ENCODE measurements around the gene SLCO1B3.

Gene SLCO1B3

DNA sequence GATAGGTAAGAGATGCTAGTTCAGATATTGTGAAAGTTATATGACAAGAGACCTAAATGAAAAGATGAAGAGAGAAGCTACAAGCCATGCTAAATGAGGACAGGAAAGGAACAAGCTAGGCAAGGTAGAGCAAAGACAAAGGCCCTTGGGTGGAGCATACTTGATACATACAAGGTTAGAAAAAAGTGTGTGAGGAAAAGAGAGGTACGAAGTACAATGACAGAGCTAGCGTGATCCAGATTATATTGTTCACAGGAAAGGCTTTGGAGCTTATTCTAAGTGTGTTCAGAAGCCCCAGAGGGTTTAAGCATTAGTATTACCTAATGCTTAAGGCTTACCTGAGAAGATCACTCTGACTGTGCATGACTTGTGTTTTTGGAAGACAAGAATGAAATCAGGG is 75.0 kb downstream of the SLCO1B3 start:
- no peak for DNase-seq (ENCODE audit: low read depth)

GRCh38 chr12:20917269-20917668 is 106.8 kb downstream of the SLCO1B3 start:
- no peak for DNase-seq (ENCODE audit: low read depth)

DNA sequence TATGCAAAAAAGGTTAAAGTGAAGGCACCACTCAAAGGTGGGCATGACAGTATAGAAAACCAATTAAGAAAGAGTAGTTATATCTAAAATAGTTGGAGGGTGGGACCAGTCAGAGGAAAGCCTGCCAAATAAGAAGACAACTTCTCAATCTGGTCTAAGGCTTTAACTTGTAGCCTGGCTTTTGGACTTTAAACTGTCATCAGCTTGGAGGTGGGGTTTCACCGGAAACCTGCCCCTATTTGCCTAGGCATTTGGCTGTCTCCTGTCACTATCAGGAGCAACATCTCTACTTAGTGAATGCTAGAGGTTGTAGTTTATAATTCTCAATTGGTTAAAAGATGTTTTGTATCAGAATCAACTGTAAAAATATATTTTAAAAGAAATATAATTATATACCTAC is 107.3 kb downstream of the SLCO1B3 start:
- no peak for DNase-seq (ENCODE audit: low read depth)

DNA sequence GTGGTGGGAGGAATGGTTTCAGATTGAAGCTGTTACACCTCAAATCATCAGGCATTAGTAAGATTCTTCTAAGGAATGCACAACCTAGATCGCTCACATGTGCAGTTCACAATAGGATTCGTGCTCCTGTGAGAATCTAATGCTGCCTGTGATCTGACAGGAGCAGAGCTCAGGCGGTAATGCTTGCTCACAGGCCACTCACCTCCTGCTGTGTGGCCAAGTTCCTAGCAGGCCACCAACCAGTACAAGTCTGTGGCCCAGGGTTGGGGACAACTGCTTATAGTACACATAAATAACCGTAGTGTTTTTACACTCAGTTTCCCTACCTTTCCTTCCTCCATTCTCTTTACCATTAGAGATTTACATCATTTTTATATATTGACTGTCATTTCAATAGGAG is 121.4 kb downstream of the SLCO1B3 start:
- DNase-seq (ENCODE audit: low read depth) = no peak

DNA sequence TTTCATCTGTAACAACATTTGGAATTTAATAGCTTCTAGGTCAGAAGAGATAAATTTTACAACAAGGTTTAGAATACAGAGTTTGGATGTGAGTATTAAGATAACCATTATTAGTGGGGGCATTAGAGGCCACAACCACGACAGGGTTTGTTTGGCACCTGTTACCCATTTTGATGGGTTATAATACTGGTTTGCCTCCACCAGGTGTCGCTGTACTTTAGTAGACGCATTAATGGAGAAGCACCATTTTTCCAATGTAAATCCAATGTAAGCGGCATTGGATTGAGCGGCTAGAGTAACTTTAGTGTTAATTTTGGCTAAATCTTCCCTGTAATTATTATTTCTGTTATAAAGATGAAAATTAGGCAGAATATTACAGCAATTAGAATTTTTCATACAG is 136.2 kb downstream of the SLCO1B3 start:
- DNase-seq (ENCODE audit: low read depth) = no peak

DNA sequence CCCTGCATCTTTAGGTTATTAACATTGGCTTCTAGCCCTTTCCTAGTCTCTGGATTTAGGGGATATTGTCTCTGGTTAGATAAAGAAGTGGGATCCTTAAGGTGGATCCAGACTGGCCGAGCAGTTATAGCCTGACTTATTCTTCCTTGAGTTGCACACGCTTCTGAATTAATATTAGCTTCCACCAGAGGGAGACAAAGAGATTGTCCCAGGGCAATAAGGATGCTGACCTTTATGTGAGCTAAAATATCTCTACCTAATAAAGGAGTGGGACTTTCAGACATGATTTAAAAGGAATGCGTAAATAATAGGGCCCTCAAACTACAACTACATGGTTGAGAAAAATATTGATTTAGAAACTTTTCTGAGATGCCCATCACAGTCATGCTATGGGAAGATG is 139.7 kb downstream of the SLCO1B3 start:
- no peak for DNase-seq (ENCODE audit: low read depth)

- no peak for DNase-seq (ENCODE audit: low read depth)
Observed at GRCh38 chr12:20963303-20963702, 152.8 kb downstream of the SLCO1B3 start.

DNA sequence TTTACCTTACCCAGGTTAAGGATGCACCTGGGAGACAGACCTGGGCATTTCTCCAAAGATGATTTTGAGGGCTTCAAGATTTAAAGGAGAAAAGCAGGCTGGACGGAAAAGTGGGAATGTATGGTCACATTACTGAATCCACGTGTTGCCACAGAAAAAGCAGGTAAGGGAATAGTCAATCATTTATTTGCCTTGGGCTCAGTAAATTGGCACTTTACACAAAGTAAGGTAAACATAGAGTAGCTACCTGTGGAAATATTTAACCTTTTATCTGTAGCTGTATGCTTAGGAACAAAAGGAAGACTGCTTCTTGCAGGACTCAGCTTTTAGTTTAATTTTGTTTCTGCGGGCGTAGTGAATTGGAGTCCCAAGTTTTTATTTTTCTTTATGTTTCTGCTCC is 153.3 kb downstream of the SLCO1B3 start:
- no peak for DNase-seq (ENCODE audit: low read depth)

All from stimulated activated CD8-positive, alpha-beta memory T cell treated with anti-CD3 and anti-CD28 coated beads, Interleukin-12 subunit alpha, Interleukin-12 subunit beta, amount 100 ng/mL, for 4 hours (primary cell).